ENCODE data around the gene ANKRD26.
"Not testable (repeated sequence)": the region's sequence is repeated elsewhere in the genome, so short reads cannot be mapped to it uniquely, and the experiment has no call there.

Gene ANKRD26

GRCh38 chr10:27099916-27100812 is at the start of gene ANKRD26:
ANKRD26 (minus strand) TSS chr10:27100494; CDS start chr10:27100326, 168 bp downstream.
- peak; percentile 97 to 98 for DNase-seq

GRCh38 chr10:27147701-27148100 is 47.4 kb upstream of the ANKRD26 start:
- no peak for DNase-seq

- no peak for DNase-seq
These were observed 45.6 kb upstream of the ANKRD26 start for GRCh38 chr10:27145937-27146336.

- DNase-seq: no peak
These were observed 43.4 kb upstream of the ANKRD26 start for GRCh38 chr10:27143686-27144085.

- DNase-seq: no peak
These were observed 38.0 kb upstream of the ANKRD26 start for GRCh38 chr10:27138277-27138676.

- DNase-seq: no peak
These were observed 34.1 kb upstream of the ANKRD26 start for GRCh38 chr10:27134371-27134770.

GRCh38 chr10:27108165-27108564 is 7.9 kb upstream of the ANKRD26 start:
- DNase-seq: no peak

- peak in 1 of 2 experiments; percentile 39 for DNase-seq
These were observed 4.6 kb upstream of the ANKRD26 start for GRCh38 chr10:27104919-27105318.

GRCh38 chr10:27100813-27101347 is 586 bp upstream of the ANKRD26 start:
- DNase-seq: peak in 1 of 2 experiments; percentile 48

GRCh38 chr10:27099448-27099847 is 846 bp downstream of the ANKRD26 start:
- no peak for DNase-seq

GRCh38 chr10:27088119-27089044 is 11.9 kb downstream of the ANKRD26 start:
- DNase-seq: no peak

- DNase-seq: no peak
These were observed 27.7 kb downstream of the ANKRD26 start for GRCh38 chr10:27072436-27073114.

- no peak for DNase-seq
These were observed 31.9 kb downstream of the ANKRD26 start for GRCh38 chr10:27068217-27068891.

GRCh38 chr10:27065084-27065483 is 35.2 kb downstream of the ANKRD26 start:
- DNase-seq: no peak

GRCh38 chr10:27052656-27053055 is 47.6 kb downstream of the ANKRD26 start:
- no peak for DNase-seq

GRCh38 chr10:27045247-27045646 is 55.0 kb downstream of the ANKRD26 start:
- not testable (repeated sequence) for DNase-seq

GRCh38 chr10:27041196-27041595 is 59.1 kb downstream of the ANKRD26 start:
- DNase-seq: no peak

GRCh38 chr10:27038168-27038567 is 62.1 kb downstream of the ANKRD26 start:
- no peak for DNase-seq

GRCh38 chr10:27035163-27035562 is 65.1 kb downstream of the ANKRD26 start:
- DNase-seq: no peak

GRCh38 chr10:27030060-27030459 is 70.2 kb downstream of the ANKRD26 start:
- no peak for DNase-seq

GRCh38 chr10:27022048-27022447 is 78.2 kb downstream of the ANKRD26 start:
- no peak for DNase-seq

- DNase-seq: no peak
These were observed 80.1 kb downstream of the ANKRD26 start for GRCh38 chr10:27020243-27020642.

Data from activated T-cell treated with anti-CD3 and anti-CD28 coated beads, Interleukin-2, amount 50 U/mL, for 48 hours (primary cell).